ENCODE measurements around the gene SNX3.

The SNX3 gene

GRCh38 chr6:108175176-108175591, 85.7 kb downstream of the SNX3 start:
- peak overlapping the region in 3 of 7 experiments; percentile 11 to 23 (median 19) for H3K4me3 ChIP-seq (ENCODE audit: control insufficient read depth in 1 of 7, extremely low read depth in 1 of 7, insufficient read depth in 4 of 7, low read depth in 2 of 7, low read length in 6 of 7)
- H3K27ac ChIP-seq (ENCODE audit: insufficient read depth in 1 of 2, low read depth in 1 of 2, low read length in 2 of 2, poor library complexity in 1 of 2, severe bottlenecking in 2 of 2) = no peak overlapping the region
- ChIA-PET CTCF (interaction anchor here (1.1 to 1.2 kb wide), 4 partner anchors 14 to 323 kb away, joined by 3 to 4 read pairs (median 3); no protein-coding TSS in a partner anchor), POLR2A (interaction anchor here (0.6 to 1.2 kb wide), 2 partner anchors 8 to 319 kb away, joined by 3 read pairs; no protein-coding TSS in a partner anchor)
- no peaks in the 10 kb centered on the region for H3K9me3 ChIP-seq (ENCODE audit: control extremely low read depth in 1 of 5, control insufficient read depth in 4 of 5, insufficient read depth in 2 of 5, low read depth in 1 of 5, low read length in 4 of 5)
- peaks cover 0 to 24% (median 21%) of the 10 kb centered on the region in 4 experiments for H3K4me1 ChIP-seq (ENCODE audit: control extremely low read depth in 1 of 4, control insufficient read depth in 4 of 4, insufficient read depth in 4 of 4, low read length in 3 of 4)
- whole genome bisulfite sequencing (ENCODE audit: insufficient coverage) = 12% methylated on average over 21 of the region's 22 CpGs
- H3K27me3 ChIP-seq (replicated peaks in 2 of 5; ENCODE audit: control insufficient read depth in 4 of 5, insufficient read depth in 5 of 5, low read length in 4 of 5) = peaks cover 29 to 100% (median 69%) of the 10 kb centered on the region in 5 experiments
- no peak for DNase-seq
- H3K36me3 ChIP-seq (ENCODE audit: control insufficient read depth in 4 of 4, insufficient read depth in 4 of 4, low read length in 3 of 4) = no peaks in the 10 kb centered on the region

- H3K27me3 ChIP-seq (replicated peaks in 2 of 5; ENCODE audit: control insufficient read depth in 4 of 5, insufficient read depth in 5 of 5, low read length in 4 of 5) = peaks cover 25 to 100% (median 68%) of the 10 kb centered on the region in 5 experiments
- POLR2A ChIA-PET = interaction anchor here (1.2 kb wide), 1 partner anchor 8 kb away, joined by 3 read pairs; no protein-coding TSS in a partner anchor
- H3K9me3 ChIP-seq (ENCODE audit: control extremely low read depth in 1 of 5, control insufficient read depth in 4 of 5, insufficient read depth in 2 of 5, low read depth in 1 of 5, low read length in 4 of 5) = no peaks in the 10 kb centered on the region
- H3K36me3 ChIP-seq (ENCODE audit: control insufficient read depth in 4 of 4, insufficient read depth in 4 of 4, low read length in 3 of 4) = no peaks in the 10 kb centered on the region
- H3K4me1 ChIP-seq (ENCODE audit: control extremely low read depth in 1 of 4, control insufficient read depth in 4 of 4, insufficient read depth in 4 of 4, low read length in 3 of 4) = peaks cover 0 to 25% (median 22%) of the 10 kb centered on the region in 4 experiments
- CTCF ChIA-PET = interaction anchor here (0.9 to 1.2 kb wide), 2 partner anchors 12 to 317 kb away, joined by 3 read pairs; no protein-coding TSS in a partner anchor
- peak; percentile 71 to 88 (median 88) for DNase-seq
- 4% methylated on average over 37 of the region's 43 CpGs for WGBS (ENCODE audit: insufficient coverage)
- H3K4me3 ChIP-seq (ENCODE audit: control insufficient read depth in 1 of 7, extremely low read depth in 1 of 7, insufficient read depth in 4 of 7, low read depth in 2 of 7, low read length in 6 of 7) = peak overlapping the region in 1 of 7 experiments; percentile 32
- no peak overlapping the region for H3K27ac ChIP-seq (ENCODE audit: insufficient read depth in 1 of 2, low read depth in 1 of 2, low read length in 2 of 2, poor library complexity in 1 of 2, severe bottlenecking in 2 of 2)
Measured at GRCh38 chr6:108174371-108175175, 86.3 kb downstream of the SNX3 start.

DNA sequence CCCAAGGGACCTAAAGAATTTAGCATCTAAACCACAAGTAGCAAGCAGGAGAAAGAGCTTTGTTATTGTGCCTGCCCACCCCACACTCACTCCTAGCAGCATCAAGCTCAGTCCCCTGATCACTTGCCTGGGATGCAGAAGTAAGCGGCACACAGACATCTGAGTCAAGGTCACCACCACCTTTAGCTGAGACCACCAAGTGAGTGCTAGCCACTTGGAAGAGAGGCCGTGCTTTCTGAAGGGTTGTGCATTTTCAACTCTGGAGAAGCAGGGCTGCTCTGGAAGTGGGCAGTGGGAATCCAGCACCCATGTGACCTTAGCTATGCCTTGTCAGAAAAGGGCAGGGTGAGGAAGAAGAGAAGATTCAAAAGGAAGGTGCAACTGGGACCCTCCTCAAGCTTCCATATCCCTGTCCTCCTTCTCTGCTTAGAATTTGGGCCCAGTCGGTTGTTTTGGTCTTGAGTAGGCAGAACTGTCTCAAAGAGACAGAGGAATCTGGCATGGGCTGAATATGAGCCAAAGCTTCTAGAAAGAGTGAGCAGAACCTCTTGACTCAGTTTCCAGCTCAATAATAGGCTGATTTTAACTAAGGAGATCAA, 88.8 kb downstream of the SNX3 start:
- no peaks in the 10 kb centered on the region for H3K36me3 ChIP-seq (ENCODE audit: control insufficient read depth in 4 of 4, insufficient read depth in 4 of 4, low read length in 3 of 4)
- WGBS (ENCODE audit: insufficient coverage) = 17% methylated on average over 1 of the region's 3 CpGs
- H3K4me1 ChIP-seq (ENCODE audit: control extremely low read depth in 1 of 4, control insufficient read depth in 4 of 4, insufficient read depth in 4 of 4, low read length in 3 of 4) = peaks cover 0 to 50% (median 46%) of the 10 kb centered on the region in 4 experiments
- no peak for DNase-seq
- H3K27ac ChIP-seq (ENCODE audit: insufficient read depth in 1 of 2, low read depth in 1 of 2, low read length in 2 of 2, poor library complexity in 1 of 2, severe bottlenecking in 2 of 2) = no peak overlapping the region
- H3K27me3 ChIP-seq (replicated peaks in 2 of 5; ENCODE audit: control insufficient read depth in 4 of 5, insufficient read depth in 5 of 5, low read length in 4 of 5) = peaks cover 16 to 100% (median 78%) of the 10 kb centered on the region in 5 experiments
- no peak overlapping the region for H3K4me3 ChIP-seq (ENCODE audit: control insufficient read depth in 1 of 7, extremely low read depth in 1 of 7, insufficient read depth in 4 of 7, low read depth in 2 of 7, low read length in 6 of 7)
- H3K9me3 ChIP-seq (ENCODE audit: control extremely low read depth in 1 of 5, control insufficient read depth in 4 of 5, insufficient read depth in 2 of 5, low read depth in 1 of 5, low read length in 4 of 5) = no peaks in the 10 kb centered on the region
- CTCF ChIA-PET = interaction anchor here (0.8 kb wide), 1 partner anchor 10 kb away, joined by 3 read pairs; no protein-coding TSS in a partner anchor
- POLR2A ChIA-PET = no interaction called here

DNA sequence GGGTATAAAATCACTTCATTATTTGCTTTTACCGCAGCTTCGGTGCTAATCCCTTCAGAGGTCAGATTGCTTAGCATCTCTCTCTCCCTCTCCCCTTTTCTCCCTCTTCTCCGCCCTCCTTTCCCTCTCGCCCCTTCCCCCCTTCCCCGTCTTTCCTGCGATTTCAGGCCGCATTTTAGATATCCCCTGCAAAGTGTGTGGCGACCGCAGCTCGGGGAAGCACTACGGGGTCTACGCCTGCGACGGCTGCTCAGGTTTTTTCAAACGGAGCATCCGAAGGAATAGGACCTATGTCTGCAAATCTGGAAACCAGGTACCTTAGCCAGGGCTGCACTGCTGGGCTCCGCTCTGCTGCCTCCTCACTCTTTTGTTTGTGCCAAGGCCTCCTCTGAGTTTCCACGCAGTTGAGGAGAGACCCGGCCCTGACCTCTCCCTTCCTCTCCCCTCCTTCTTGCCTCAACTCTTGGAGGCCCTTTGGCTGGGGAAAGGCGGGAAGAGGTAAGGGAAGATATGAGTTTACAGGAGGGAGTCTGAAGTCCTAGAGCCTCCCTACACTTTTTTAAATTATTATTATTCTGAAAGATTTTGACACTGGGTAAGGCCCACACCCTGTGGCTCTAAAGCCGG, 89.4 kb downstream of the SNX3 start:
- H3K9me3 ChIP-seq (ENCODE audit: control extremely low read depth in 1 of 5, control insufficient read depth in 4 of 5, insufficient read depth in 2 of 5, low read depth in 1 of 5, low read length in 4 of 5) = no peaks in the 10 kb centered on the region
- peaks cover 0 to 53% (median 47%) of the 10 kb centered on the region in 4 experiments for H3K4me1 ChIP-seq (ENCODE audit: control extremely low read depth in 1 of 4, control insufficient read depth in 4 of 4, insufficient read depth in 4 of 4, low read length in 3 of 4)
- DNase-seq = no peak
- CTCF ChIA-PET = interaction anchor here (0.8 to 1.6 kb wide), 2 partner anchors 9 to 12 kb away, joined by 3 to 4 read pairs; no protein-coding TSS in a partner anchor
- peaks cover 16 to 100% (median 73%) of the 10 kb centered on the region in 5 experiments for H3K27me3 ChIP-seq (replicated peaks in 2 of 5; ENCODE audit: control insufficient read depth in 4 of 5, insufficient read depth in 5 of 5, low read length in 4 of 5)
- POLR2A ChIA-PET = no interaction called here
- no peak overlapping the region for H3K4me3 ChIP-seq (ENCODE audit: control insufficient read depth in 1 of 7, extremely low read depth in 1 of 7, insufficient read depth in 4 of 7, low read depth in 2 of 7, low read length in 6 of 7)
- WGBS (ENCODE audit: insufficient coverage) = 13% methylated on average over 17 of the region's 21 CpGs
- H3K36me3 ChIP-seq (ENCODE audit: control insufficient read depth in 4 of 4, insufficient read depth in 4 of 4, low read length in 3 of 4) = no peaks in the 10 kb centered on the region
- no peak overlapping the region for H3K27ac ChIP-seq (ENCODE audit: insufficient read depth in 1 of 2, low read depth in 1 of 2, low read length in 2 of 2, poor library complexity in 1 of 2, severe bottlenecking in 2 of 2)

DNA sequence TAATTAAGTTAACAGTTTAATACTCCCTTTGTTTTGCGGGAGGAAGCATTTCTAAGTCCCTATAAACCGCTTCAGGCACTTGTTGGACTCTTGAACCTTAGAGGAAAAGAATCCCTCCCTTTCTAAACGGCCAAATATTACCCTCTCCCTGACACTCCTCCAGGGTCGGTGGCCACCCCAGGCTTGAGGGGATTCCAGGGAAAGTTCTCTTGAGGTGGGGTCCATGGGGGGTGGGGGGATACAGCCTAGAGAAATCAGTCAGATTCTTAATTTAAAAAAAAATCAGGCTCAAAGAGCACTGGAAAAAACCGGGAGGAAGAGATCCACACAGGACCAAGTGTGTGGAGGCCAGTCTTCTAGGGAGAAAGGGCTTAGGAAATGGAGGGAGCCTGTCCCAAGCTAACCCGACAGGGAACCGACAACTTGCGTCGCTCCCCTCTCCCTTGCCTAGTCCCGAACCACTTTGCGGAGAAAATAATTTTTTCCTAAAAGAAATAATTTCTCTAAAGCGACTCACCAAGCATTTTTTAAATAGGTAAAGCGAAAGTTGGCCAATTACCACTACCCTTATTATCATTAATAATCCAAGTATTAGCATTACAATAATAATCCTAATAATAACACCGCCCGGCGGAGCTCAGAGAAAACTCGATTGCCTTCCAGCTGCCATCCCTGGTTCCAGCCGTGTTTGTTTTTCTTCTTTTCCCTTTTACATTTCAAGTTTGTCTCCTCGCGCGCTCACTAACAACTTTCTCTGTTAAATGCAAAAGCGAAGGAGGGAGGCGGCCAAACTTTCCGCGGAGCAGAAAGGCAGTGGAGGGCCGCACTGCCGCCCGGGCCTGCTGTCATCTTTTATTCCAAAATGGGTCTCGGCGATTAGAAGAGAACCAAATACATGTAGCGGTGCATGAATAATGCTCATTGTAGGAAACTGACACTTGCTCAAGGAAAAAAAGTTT, 90.2 kb downstream of the SNX3 start:
- Histone ChIP-seq H3K36me3 (ENCODE audit: control insufficient read depth in 4 of 4, insufficient read depth in 4 of 4, low read length in 3 of 4) (no peaks in the 10 kb centered on the region), H3K9me3 (ENCODE audit: control extremely low read depth in 1 of 5, control insufficient read depth in 4 of 5, insufficient read depth in 2 of 5, low read depth in 1 of 5, low read length in 4 of 5) (no peaks in the 10 kb centered on the region), H3K27ac (ENCODE audit: insufficient read depth in 1 of 2, low read depth in 1 of 2, low read length in 2 of 2, poor library complexity in 1 of 2, severe bottlenecking in 2 of 2) (no peak overlapping the region), H3K4me3 (ENCODE audit: control insufficient read depth in 1 of 7, extremely low read depth in 1 of 7, insufficient read depth in 4 of 7, low read depth in 2 of 7, low read length in 6 of 7) (no peak overlapping the region), H3K27me3 (replicated peaks in 2 of 5; ENCODE audit: control insufficient read depth in 4 of 5, insufficient read depth in 5 of 5, low read length in 4 of 5) (peaks cover 19 to 100% (median 78%) of the 10 kb centered on the region in 5 experiments), H3K4me1 (ENCODE audit: control extremely low read depth in 1 of 4, control insufficient read depth in 4 of 4, insufficient read depth in 4 of 4, low read length in 3 of 4) (peaks cover 0 to 53% (median 46%) of the 10 kb centered on the region in 4 experiments)
- CTCF ChIA-PET = interaction anchor here (1.6 kb wide), 1 partner anchor 11 kb away, joined by 4 read pairs; no protein-coding TSS in a partner anchor
- POLR2A ChIA-PET = no interaction called here
- DNase-seq = no peak
- 13% methylated on average over 21 of the region's 31 CpGs for WGBS (ENCODE audit: insufficient coverage)

Data from common myeloid progenitor, CD34-positive (primary cell).